ENCODE data around the gene MXD4.
A peak's percentile ranks its signal among the peaks of the same experiment; 100 is the strongest.

- TF ChIP-seq EZH2 (IDR thresholded peaks at IDR 0.05) (no peak), CTCF (IDR thresholded peaks at IDR 0.05) (peak; percentile 8)
These were observed 18.1 kb downstream of the MXD4 start for GRCh38 chr4:2243681-2244380.

Data from neural progenitor cell (in vitro differentiated cells).